Kidney tubule cell (primary cell): ENCODE results near the gene NR1I2.

Source experiments
- DNase-seq: peaks from one replicate; pipeline ENCODE4 v3.0.0-alpha.2; 2018; ENCODE audit warnings: low spot score

The NR1I2 gene

GRCh38 chr3:119779731-119780383 lies 2.0 kb upstream of the NR1I2 start:
- peak; percentile 2 for DNase-seq

- DNase-seq = no peak
Measured at GRCh38 chr3:119782460-119782859, 559 bp downstream of the NR1I2 start.

- no peak for DNase-seq
Measured at GRCh38 chr3:119783255-119783654, 1.4 kb downstream of the NR1I2 start.

- DNase-seq = no peak
Measured at GRCh38 chr3:119783883-119784282, 2.0 kb downstream of the NR1I2 start.

- no peak for DNase-seq
Measured at GRCh38 chr3:119786409-119786808, 4.5 kb downstream of the NR1I2 start.

GRCh38 chr3:119790369-119790768 lies 8.5 kb downstream of the NR1I2 start:
- no peak for DNase-seq

GRCh38 chr3:119792270-119792669 lies 10.4 kb downstream of the NR1I2 start:
- no peak for DNase-seq

- DNase-seq = no peak
Measured at GRCh38 chr3:119794401-119794800, 12.5 kb downstream of the NR1I2 start.

- DNase-seq = peak; percentile 40
Measured at GRCh38 chr3:119794971-119795612, 13.2 kb downstream of the NR1I2 start.

GRCh38 chr3:119795849-119796248 lies 13.9 kb downstream of the NR1I2 start:
- DNase-seq = no peak

GRCh38 chr3:119796368-119796767 lies 14.5 kb downstream of the NR1I2 start:
- no peak for DNase-seq

- no peak for DNase-seq
Measured at GRCh38 chr3:119796785-119797184, 14.9 kb downstream of the NR1I2 start.

- no peak for DNase-seq
Measured at GRCh38 chr3:119800844-119801243, 18.9 kb downstream of the NR1I2 start.

- DNase-seq = no peak
Measured at GRCh38 chr3:119808244-119808643, 26.3 kb downstream of the NR1I2 start.

GRCh38 chr3:119808843-119809242 lies 26.9 kb downstream of the NR1I2 start:
- no peak for DNase-seq

GRCh38 chr3:119809249-119810017 lies 27.5 kb downstream of the NR1I2 start:
- DNase-seq = no peak

- DNase-seq = peak; percentile 59
Measured at GRCh38 chr3:119810018-119810435, 28.1 kb downstream of the NR1I2 start.

GRCh38 chr3:119812491-119813058 lies 30.7 kb downstream of the NR1I2 start:
- no peak for DNase-seq

GRCh38 chr3:119815716-119816115 lies 33.8 kb downstream of the NR1I2 start:
- DNase-seq = no peak

- no peak for DNase-seq
Measured at GRCh38 chr3:119817071-119817470, 35.2 kb downstream of the NR1I2 start.

GRCh38 chr3:119817583-119818363 lies 35.9 kb downstream of the NR1I2 start:
- no peak for DNase-seq

- no peak for DNase-seq
Measured at GRCh38 chr3:119818937-119819336, 37.0 kb downstream of the NR1I2 start.
